ENCODE data around the gene TMEM132D. TPM values are rescaled to one million over a fixed set of nuclear protein-coding genes. Genes with fewer than 3 reads are reported as not detected.
A peak's percentile ranks its signal among the peaks of the same experiment; 100 is the strongest.

TMEM132D gene
- total RNA-seq, 1 donor from 2014 or later, result 1.1 TPM

- no peak for TF ChIP-seq EZH2 (IDR thresholded peaks at IDR 0.05)
- TF ChIP-seq EZH2phosphoT487 (IDR thresholded peaks at IDR 0.05), result no peak
- no peak for TF ChIP-seq CTCF (IDR thresholded peaks at IDR 0.05)
- H2AFZ ChIP-seq (replicated peaks), result no peak overlapping the region
- H3K9me3 ChIP-seq (ENCODE audit: low read depth), result no peaks in the 10 kb centered on the region
- H3K27ac Mint-ChIP-seq, result no peak overlapping the region
- H3F3A ChIP-seq (ENCODE audit: low read depth), result no peaks in the 10 kb centered on the region
- H3K79me2 ChIP-seq (ENCODE audit: low read depth), result no peaks in the 10 kb centered on the region
- no peaks in the 10 kb centered on the region for H3K4me1 ChIP-seq
- peaks cover 2% of the 10 kb centered on the region for H3K36me3 Mint-ChIP-seq
- H3K27ac ChIP-seq, result no peak overlapping the region
- H3K4me2 ChIP-seq, result no peak overlapping the region
- H3K36me3 ChIP-seq, result no peaks in the 10 kb centered on the region
- no peak overlapping the region for H3K9ac ChIP-seq
- H3K27me3 ChIP-seq, result no peaks in the 10 kb centered on the region
- H3K27me3 Mint-ChIP-seq (ENCODE audit: insufficient read depth, low read depth), result peaks cover 2% of the 10 kb centered on the region
- H3K4me1 Mint-ChIP-seq, result no peaks in the 10 kb centered on the region
- no peak overlapping the region for H3K4me3 Mint-ChIP-seq
- no peak for DNase-seq (ENCODE audit: low spot score)
- no peaks in the 10 kb centered on the region for H4K20me1 ChIP-seq (ENCODE audit: low read depth)
- H3K9me3 Mint-ChIP-seq, result no peaks in the 10 kb centered on the region
- H3K4me3 ChIP-seq, result no peak overlapping the region
These were observed 776.6 kb downstream of the TMEM132D start for GRCh38 chr12:129127211-129127610.

GRCh38 chr12:129119537-129119936 lies 784.3 kb downstream of the TMEM132D start:
- DNase-seq (ENCODE audit: low spot score), result peak; percentile 60
- H3K4me3 Mint-ChIP-seq, result no peak overlapping the region

GRCh38 chr12:129115558-129115957 lies 788.3 kb downstream of the TMEM132D start:
- Mint-ChIP-seq H3K27me3 (ENCODE audit: insufficient read depth, low read depth) (peaks cover under 1% of the 10 kb centered on the region), H3K4me1 (no peaks in the 10 kb centered on the region), H3K36me3 (no peaks in the 10 kb centered on the region), H3K4me3 (no peak overlapping the region), H3K27ac (no peak overlapping the region), H3K9me3 (no peaks in the 10 kb centered on the region)
- Histone ChIP-seq H3K9me3 (ENCODE audit: low read depth) (no peaks in the 10 kb centered on the region), H3K36me3 (no peaks in the 10 kb centered on the region), H3K4me2 (no peak overlapping the region), H3F3A (ENCODE audit: low read depth) (no peaks in the 10 kb centered on the region), H3K27me3 (no peaks in the 10 kb centered on the region), H3K27ac (no peak overlapping the region), H3K9ac (no peak overlapping the region), H3K4me1 (no peaks in the 10 kb centered on the region), H2AFZ (replicated peaks) (no peak overlapping the region), H4K20me1 (ENCODE audit: low read depth) (peaks cover 6% of the 10 kb centered on the region), H3K79me2 (ENCODE audit: low read depth) (no peaks in the 10 kb centered on the region), H3K4me3 (no peak overlapping the region)
- TF ChIP-seq CTCF (IDR thresholded peaks at IDR 0.05) (no peak), EZH2 (IDR thresholded peaks at IDR 0.05) (no peak), EZH2phosphoT487 (IDR thresholded peaks at IDR 0.05) (no peak)
- DNase-seq (ENCODE audit: low spot score), result no peak

More at GRCh38 chr12:129119537-129119936, 784.3 kb downstream of the TMEM132D start:
- no peak overlapping the region for H3K4me3 ChIP-seq
- Mint-ChIP-seq H3K9me3 (no peaks in the 10 kb centered on the region), H3K36me3 (no peaks in the 10 kb centered on the region), H3K27me3 (ENCODE audit: insufficient read depth, low read depth) (no peaks in the 10 kb centered on the region), H3K27ac (no peak overlapping the region), H3K4me1 (no peaks in the 10 kb centered on the region)
- no peak overlapping the region for H3K4me2 ChIP-seq
- no peak overlapping the region for H3K9ac ChIP-seq
- H3F3A ChIP-seq (ENCODE audit: low read depth), result no peaks in the 10 kb centered on the region
- H3K9me3 ChIP-seq (ENCODE audit: low read depth), result no peaks in the 10 kb centered on the region
- H3K36me3 ChIP-seq, result no peaks in the 10 kb centered on the region
- no peaks in the 10 kb centered on the region for H3K79me2 ChIP-seq (ENCODE audit: low read depth)
- peaks cover 6% of the 10 kb centered on the region for H4K20me1 ChIP-seq (ENCODE audit: low read depth)
- H2AFZ ChIP-seq (replicated peaks), result no peak overlapping the region
- H3K4me1 ChIP-seq, result no peaks in the 10 kb centered on the region
- no peak overlapping the region for H3K27ac ChIP-seq
- TF ChIP-seq EZH2phosphoT487 (IDR thresholded peaks at IDR 0.05) (no peak), EZH2 (IDR thresholded peaks at IDR 0.05) (no peak), CTCF (IDR thresholded peaks at IDR 0.05) (no peak)
- no peaks in the 10 kb centered on the region for H3K27me3 ChIP-seq
